Kidney epithelial cell (primary cell): ENCODE data around the gene RANBP1. TPM values are rescaled to one million over a fixed set of nuclear protein-coding genes. Genes with fewer than 3 reads are reported as not detected.

Source experiments
- DNase-seq: peaks from one replicate; pipeline ENCODE4 v3.0.0-alpha.2; 2010; ENCODE audit warnings: low read depth
- H3K27me3 ChIP-seq: 2 replicates; pipeline ENCODE4 v1.6.0; 2011; ENCODE audit warnings: low read length; ENCODE audit not compliant: control insufficient read depth, insufficient read depth
- H3K36me3 ChIP-seq: 2 replicates; pipeline ENCODE4 v1.5.1; 2011; ENCODE audit warnings: low read length; ENCODE audit not compliant: control insufficient read depth, insufficient read depth
- H3K4me3 ChIP-seq: 2 replicates; pipeline ENCODE4 v1.5.1; 2011; ENCODE audit warnings: low read depth, mild to moderate bottlenecking, control low read depth, low read length
- total RNA-seq: library from RNA; depleted of rRNA; stranded (reverse); fragments of >200 nt; gene quantifications from 2 replicates; pipeline ENCODE4 v1.2.3, GENCODE V29; 2015
- TF ChIP-seq, protein P1 (sequence below): IDR thresholded peaks from 2 replicates; pipeline ENCODE4 v1.5.1; 2011; ENCODE audit warnings: mild to moderate bottlenecking, moderate library complexity, low read length, control low read depth, inconsistent platforms; ENCODE audit not compliant: insufficient read depth, poor library complexity, severe bottlenecking

Gene RANBP1
- total RNA-seq, 1 donor from 2014 or later, result 360 TPM

- H3K27me3 ChIP-seq, result no peaks in the 10 kb centered on the region
- TF ChIP-seq, protein P1, sequence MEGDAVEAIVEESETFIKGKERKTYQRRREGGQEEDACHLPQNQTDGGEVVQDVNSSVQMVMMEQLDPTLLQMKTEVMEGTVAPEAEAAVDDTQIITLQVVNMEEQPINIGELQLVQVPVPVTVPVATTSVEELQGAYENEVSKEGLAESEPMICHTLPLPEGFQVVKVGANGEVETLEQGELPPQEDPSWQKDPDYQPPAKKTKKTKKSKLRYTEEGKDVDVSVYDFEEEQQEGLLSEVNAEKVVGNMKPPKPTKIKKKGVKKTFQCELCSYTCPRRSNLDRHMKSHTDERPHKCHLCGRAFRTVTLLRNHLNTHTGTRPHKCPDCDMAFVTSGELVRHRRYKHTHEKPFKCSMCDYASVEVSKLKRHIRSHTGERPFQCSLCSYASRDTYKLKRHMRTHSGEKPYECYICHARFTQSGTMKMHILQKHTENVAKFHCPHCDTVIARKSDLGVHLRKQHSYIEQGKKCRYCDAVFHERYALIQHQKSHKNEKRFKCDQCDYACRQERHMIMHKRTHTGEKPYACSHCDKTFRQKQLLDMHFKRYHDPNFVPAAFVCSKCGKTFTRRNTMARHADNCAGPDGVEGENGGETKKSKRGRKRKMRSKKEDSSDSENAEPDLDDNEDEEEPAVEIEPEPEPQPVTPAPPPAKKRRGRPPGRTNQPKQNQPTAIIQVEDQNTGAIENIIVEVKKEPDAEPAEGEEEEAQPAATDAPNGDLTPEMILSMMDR, result no peak
- no peak overlapping the region for H3K4me3 ChIP-seq
- peaks cover 4% of the 10 kb centered on the region for H3K36me3 ChIP-seq
- DNase-seq, result no peak
Measured at GRCh38 chr22:20087319-20088262, 28.3 kb upstream of the RANBP1 start.

DNA sequence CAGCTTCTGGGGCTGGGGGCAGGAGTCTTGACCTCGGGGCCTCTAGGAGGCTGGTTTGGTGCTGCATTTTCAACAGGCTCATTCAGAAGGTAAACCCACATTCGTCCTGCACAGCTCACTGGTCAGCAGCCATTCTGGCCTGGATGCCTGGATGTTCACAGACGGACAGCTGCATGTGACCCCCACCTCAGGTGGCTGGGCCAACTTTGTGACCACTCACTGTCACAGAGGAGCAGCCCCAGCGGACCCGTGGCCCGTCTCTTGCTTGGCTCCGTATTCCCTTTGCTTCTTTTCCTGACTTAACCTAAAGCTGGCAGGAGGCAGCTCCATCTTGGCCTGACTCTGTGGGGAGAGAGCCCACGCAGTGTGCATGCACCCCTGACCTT, 27.6 kb upstream of the RANBP1 start:
- Histone ChIP-seq H3K36me3 (peaks cover 5% of the 10 kb centered on the region), H3K4me3 (no peak overlapping the region), H3K27me3 (no peaks in the 10 kb centered on the region)
- TF ChIP-seq, protein P1, result no peak
- no peak for DNase-seq

DNA sequence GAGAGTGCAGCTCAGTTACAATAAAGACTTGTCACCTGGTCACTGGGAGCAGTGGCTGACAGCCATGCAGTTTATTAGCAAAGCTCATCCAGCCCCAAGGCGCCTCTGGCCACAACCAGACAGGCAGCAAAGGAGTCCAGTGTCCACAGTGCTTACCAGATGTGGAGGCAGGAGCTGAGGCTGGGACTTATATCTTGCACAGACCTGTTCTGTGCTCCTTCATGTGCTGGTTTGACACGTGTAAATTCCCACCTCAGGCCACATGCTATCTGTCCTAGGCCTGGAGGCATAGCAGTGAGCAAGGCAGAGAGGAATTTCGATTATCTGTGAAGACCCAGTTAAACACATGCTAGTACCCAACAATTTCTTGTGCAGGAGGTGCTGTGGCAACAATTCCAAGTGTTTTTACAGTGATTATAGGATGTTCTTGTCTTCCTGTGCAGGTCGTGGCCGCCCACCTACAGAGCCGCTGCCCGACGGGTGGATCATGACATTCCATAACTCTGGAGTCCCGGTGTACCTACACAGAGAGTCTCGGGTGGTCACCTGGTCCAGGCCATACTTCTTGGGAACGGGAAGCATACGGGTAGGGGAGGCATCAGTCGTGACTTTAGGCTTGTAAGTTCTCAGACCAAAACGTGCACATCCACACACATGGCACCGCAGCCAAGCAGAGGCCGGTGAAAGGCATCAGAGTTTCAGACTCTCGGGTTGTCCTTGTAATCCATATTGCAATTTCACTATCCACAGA, 26.5 kb upstream of the RANBP1 start:
- no peak overlapping the region for H3K4me3 ChIP-seq
- DNase-seq, result no peak
- peaks cover 5% of the 10 kb centered on the region for H3K36me3 ChIP-seq
- H3K27me3 ChIP-seq, result no peaks in the 10 kb centered on the region
- TF ChIP-seq, protein P1, result no peak

- TF ChIP-seq, protein P1, result no peak
- Histone ChIP-seq H3K27me3 (no peaks in the 10 kb centered on the region), H3K4me3 (no peak overlapping the region), H3K36me3 (peaks cover 5% of the 10 kb centered on the region)
- no peak for DNase-seq
Measured at GRCh38 chr22:20089977-20090729, 25.8 kb upstream of the RANBP1 start.

GRCh38 chr22:20090730-20091240, 25.1 kb upstream of the RANBP1 start:
- TF ChIP-seq, protein P1, result no peak
- peaks cover 5% of the 10 kb centered on the region for H3K36me3 ChIP-seq
- H3K4me3 ChIP-seq, result no peak overlapping the region
- DNase-seq, result no peak
- no peaks in the 10 kb centered on the region for H3K27me3 ChIP-seq
